ENCODE measurements around the gene PRR16.
"Not testable (repeated sequence)": the region's sequence is repeated elsewhere in the genome, so short reads cannot be mapped to it uniquely, and the experiment has no call there.

PRR16 gene

DNA sequence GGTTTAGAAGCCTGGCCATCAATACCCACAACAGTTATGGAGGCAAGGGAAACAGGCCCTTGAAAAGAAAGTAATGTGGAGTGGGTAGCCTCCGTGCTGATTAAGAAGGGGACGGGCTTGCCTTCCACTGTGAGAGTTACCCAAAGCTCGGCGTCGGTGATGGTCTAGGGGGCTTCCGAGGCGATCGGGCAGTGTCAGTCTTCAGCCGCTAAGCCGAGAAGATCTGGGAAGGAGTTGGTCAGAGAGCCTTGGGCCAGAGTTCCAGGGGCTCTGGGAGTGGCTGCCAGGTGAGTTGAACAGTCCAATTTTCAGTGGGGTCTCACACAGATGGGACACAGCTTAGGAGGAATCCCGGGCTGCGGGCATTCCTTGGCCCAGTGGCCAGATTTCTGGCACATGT lies 236.6 kb downstream of the PRR16 start:
- not testable (repeated sequence) for H3K36me3 ChIP-seq (ENCODE audit: control insufficient read depth in 2 of 2, insufficient read depth in 2 of 2, low read length in 2 of 2); H3K9me3 ChIP-seq (ENCODE audit: control insufficient read depth in 2 of 2, low read length in 2 of 2); H3K9ac ChIP-seq (ENCODE audit: low read depth in 1 of 2, low read length in 2 of 2); H3K4me3 ChIP-seq (ENCODE audit: low read length in 2 of 2); H3K27ac ChIP-seq (ENCODE audit: low read depth in 2 of 2, low read length in 2 of 2); H3K27me3 ChIP-seq (ENCODE audit: control insufficient read depth in 2 of 2, insufficient read depth in 2 of 2, low read length in 2 of 2); H3K4me1 ChIP-seq (ENCODE audit: control insufficient read depth in 2 of 2, insufficient read depth in 2 of 2, low read length in 2 of 2)

DNA sequence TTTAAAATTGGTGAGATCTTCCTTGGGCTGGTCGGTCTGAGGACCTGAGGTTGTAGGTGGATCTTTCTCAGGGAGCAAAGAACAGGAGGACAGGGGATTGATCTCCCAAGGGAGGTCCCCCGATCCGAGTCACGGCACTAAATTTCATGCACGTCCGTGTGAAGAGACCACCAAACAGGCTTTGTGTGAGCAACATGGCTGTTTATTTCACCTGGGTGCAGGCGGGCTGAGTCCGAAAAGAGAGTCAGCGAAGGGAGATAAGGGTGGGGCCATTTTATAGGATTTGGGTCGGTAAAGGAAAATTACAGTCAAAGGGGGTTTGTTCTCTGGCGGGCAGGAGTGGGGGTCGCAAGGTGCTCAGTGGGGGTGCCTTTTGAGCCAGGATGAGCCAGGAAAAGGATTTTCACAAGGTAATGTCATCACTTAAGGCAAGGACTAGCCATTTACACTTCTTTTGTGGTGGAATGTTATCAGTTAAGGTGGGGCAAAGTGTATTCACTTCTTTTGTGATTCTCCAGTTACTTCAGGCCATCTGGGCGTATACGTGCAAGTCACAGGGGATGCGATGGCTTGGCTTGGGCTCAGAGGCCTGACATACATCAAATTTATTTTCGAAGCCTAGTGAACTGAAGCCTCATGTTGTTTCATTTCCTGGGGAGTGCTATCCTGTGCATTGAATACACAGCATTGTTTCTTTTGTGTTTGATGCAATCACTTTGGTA lies 238.9 kb downstream of the PRR16 start:
- H3K27me3 ChIP-seq (ENCODE audit: control insufficient read depth in 2 of 2, insufficient read depth in 2 of 2, low read length in 2 of 2); H3K9ac ChIP-seq (ENCODE audit: low read depth in 1 of 2, low read length in 2 of 2); H3K36me3 ChIP-seq (ENCODE audit: control insufficient read depth in 2 of 2, insufficient read depth in 2 of 2, low read length in 2 of 2); H3K9me3 ChIP-seq (ENCODE audit: control insufficient read depth in 2 of 2, low read length in 2 of 2); H3K4me1 ChIP-seq (ENCODE audit: control insufficient read depth in 2 of 2, insufficient read depth in 2 of 2, low read length in 2 of 2); H3K4me3 ChIP-seq (ENCODE audit: low read length in 2 of 2); H3K27ac ChIP-seq (ENCODE audit: low read depth in 2 of 2, low read length in 2 of 2): not testable (repeated sequence)

DNA sequence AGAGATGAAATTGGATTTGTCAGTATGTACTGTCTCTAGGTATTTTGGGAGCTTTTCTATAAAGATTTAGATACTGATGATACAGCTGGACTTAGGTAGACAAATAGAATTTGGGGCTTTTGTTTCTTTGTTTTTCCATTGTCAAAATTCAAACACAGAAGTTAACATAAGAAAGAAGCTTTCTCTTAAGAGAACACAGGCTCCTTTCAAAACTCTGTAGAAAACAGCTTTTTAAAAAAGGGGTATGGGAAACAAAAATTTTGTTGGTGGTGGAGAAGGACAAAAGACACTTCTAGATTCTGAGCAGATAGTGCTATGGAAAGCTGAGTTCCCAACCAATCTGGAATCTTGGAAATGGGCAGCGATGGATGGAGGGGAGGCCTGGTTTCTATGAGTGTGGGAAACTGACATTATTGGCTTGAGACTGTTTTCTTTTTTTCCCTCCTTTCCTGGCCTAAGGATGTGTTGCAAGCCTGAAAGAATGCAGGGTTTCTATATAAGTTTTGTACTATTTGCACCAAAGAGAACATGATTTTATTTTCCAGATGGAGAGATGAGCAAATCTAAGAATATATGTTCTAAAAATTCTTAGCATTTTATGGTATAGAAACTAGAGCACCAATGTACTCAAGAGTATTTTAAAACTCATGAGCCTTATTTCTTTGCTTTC lies 240.0 kb downstream of the PRR16 start:
- Histone ChIP-seq H3K27me3 (ENCODE audit: control insufficient read depth in 2 of 2, insufficient read depth in 2 of 2, low read length in 2 of 2) (no peaks in the 10 kb centered on the region), H3K9ac (ENCODE audit: low read depth in 1 of 2, low read length in 2 of 2) (no peak overlapping the region), H3K27ac (ENCODE audit: low read depth in 2 of 2, low read length in 2 of 2) (no peak overlapping the region), H3K9me3 (ENCODE audit: control insufficient read depth in 2 of 2, low read length in 2 of 2) (no peaks in the 10 kb centered on the region), H3K4me1 (ENCODE audit: control insufficient read depth in 2 of 2, insufficient read depth in 2 of 2, low read length in 2 of 2) (no peaks in the 10 kb centered on the region), H3K4me3 (ENCODE audit: low read length in 2 of 2) (no peak overlapping the region), H3K36me3 (ENCODE audit: control insufficient read depth in 2 of 2, insufficient read depth in 2 of 2, low read length in 2 of 2) (no peaks in the 10 kb centered on the region)

DNA sequence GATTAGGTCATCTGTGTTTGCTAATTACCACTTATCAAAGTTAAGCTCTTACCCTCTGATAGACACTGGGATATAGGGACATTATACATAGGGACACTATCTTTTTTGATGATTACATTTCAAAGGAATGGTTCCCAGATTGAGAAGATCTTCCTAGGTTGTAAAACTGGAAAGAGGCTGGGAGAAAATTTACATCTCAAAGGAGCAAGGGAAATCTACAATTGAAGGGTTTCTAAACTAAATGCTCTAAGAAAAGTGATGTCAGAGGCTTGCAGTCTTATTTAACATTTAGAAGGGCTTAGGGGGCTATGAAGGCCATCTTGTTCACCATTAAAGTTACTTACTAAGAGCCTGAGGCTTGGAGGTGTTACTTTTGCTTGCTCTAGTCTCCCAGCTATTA lies 242.8 kb downstream of the PRR16 start:
- Histone ChIP-seq H3K36me3 (ENCODE audit: control insufficient read depth in 2 of 2, insufficient read depth in 2 of 2, low read length in 2 of 2) (no peaks in the 10 kb centered on the region), H3K9me3 (ENCODE audit: control insufficient read depth in 2 of 2, low read length in 2 of 2) (no peaks in the 10 kb centered on the region), H3K4me1 (ENCODE audit: control insufficient read depth in 2 of 2, insufficient read depth in 2 of 2, low read length in 2 of 2) (no peaks in the 10 kb centered on the region), H3K9ac (ENCODE audit: low read depth in 1 of 2, low read length in 2 of 2) (no peak overlapping the region), H3K27me3 (ENCODE audit: control insufficient read depth in 2 of 2, insufficient read depth in 2 of 2, low read length in 2 of 2) (no peaks in the 10 kb centered on the region), H3K27ac (ENCODE audit: low read depth in 2 of 2, low read length in 2 of 2) (no peak overlapping the region), H3K4me3 (ENCODE audit: low read length in 2 of 2) (no peak overlapping the region)

DNA sequence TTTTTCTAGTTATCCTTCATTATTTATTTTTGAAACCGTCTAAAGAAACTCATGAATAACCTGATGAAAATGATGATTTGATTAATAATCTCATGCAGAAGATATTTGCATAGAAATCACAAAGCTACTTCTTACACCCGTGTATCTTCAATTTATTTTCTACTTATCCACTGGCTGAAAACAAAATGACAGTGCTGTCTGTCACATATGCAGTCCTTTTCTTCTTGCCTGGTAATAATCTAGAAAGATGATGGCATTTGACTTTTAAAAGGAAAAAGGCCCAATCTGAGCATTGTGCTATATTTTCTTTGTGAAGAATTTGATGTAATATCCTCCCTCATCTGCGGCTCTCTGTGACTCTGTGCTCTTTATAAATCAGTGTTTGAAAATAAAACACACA lies 253.3 kb downstream of the PRR16 start:
- Histone ChIP-seq H3K9ac (ENCODE audit: low read depth in 1 of 2, low read length in 2 of 2) (no peak overlapping the region), H3K36me3 (ENCODE audit: control insufficient read depth in 2 of 2, insufficient read depth in 2 of 2, low read length in 2 of 2) (no peaks in the 10 kb centered on the region), H3K9me3 (ENCODE audit: control insufficient read depth in 2 of 2, low read length in 2 of 2) (no peaks in the 10 kb centered on the region), H3K4me1 (ENCODE audit: control insufficient read depth in 2 of 2, insufficient read depth in 2 of 2, low read length in 2 of 2) (no peaks in the 10 kb centered on the region), H3K27me3 (ENCODE audit: control insufficient read depth in 2 of 2, insufficient read depth in 2 of 2, low read length in 2 of 2) (no peaks in the 10 kb centered on the region), H3K27ac (ENCODE audit: low read depth in 2 of 2, low read length in 2 of 2) (no peak overlapping the region), H3K4me3 (ENCODE audit: low read length in 2 of 2) (no peak overlapping the region)

DNA sequence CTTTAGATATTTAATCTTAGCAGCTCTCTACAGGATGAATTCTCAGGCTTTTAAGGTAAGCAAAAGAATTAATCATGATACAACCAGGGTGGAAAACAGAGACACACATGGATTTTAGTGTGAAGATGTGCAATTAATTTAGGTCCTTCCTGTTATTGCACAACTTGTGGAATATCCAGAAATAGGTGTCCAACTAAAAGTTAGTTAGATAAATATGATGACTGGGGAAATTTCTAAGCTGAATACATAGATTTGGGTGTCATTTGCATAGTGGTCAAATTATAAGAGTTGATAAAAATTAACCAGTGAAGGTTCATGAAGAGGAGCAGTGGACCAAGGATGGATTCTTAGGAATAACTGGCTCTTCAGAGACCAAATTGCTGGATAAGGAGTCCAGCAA lies 266.1 kb downstream of the PRR16 start:
- Histone ChIP-seq H3K36me3 (ENCODE audit: control insufficient read depth in 2 of 2, insufficient read depth in 2 of 2, low read length in 2 of 2) (no peaks in the 10 kb centered on the region), H3K27me3 (ENCODE audit: control insufficient read depth in 2 of 2, insufficient read depth in 2 of 2, low read length in 2 of 2) (no peaks in the 10 kb centered on the region), H3K9me3 (ENCODE audit: control insufficient read depth in 2 of 2, low read length in 2 of 2) (no peaks in the 10 kb centered on the region), H3K9ac (ENCODE audit: low read depth in 1 of 2, low read length in 2 of 2) (no peak overlapping the region), H3K4me1 (ENCODE audit: control insufficient read depth in 2 of 2, insufficient read depth in 2 of 2, low read length in 2 of 2) (no peaks in the 10 kb centered on the region), H3K4me3 (ENCODE audit: low read length in 2 of 2) (no peak overlapping the region), H3K27ac (ENCODE audit: low read depth in 2 of 2, low read length in 2 of 2) (no peak overlapping the region)

DNA sequence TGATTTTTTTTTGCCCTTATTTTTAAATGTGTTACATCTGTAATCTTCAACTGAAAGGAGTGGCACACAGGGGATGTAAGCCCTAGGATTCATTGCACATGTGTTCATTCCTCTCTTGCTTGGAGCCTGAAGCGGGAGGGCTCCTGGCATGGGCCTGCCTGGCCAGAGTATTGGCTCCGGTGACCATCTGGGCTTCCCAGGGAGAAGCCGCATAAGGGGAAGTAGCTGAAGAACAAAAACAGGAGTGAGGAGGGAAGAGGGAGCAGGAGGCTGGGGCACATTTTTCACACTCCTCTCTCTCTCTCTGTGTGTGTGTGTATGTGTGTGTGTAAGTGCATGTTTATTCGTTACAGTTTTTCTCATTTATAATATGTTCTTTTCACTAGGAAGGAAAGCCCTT lies 269.9 kb downstream of the PRR16 start:
- Histone ChIP-seq H3K27me3 (ENCODE audit: control insufficient read depth in 2 of 2, insufficient read depth in 2 of 2, low read length in 2 of 2) (no peaks in the 10 kb centered on the region), H3K9ac (ENCODE audit: low read depth in 1 of 2, low read length in 2 of 2) (no peak overlapping the region), H3K9me3 (ENCODE audit: control insufficient read depth in 2 of 2, low read length in 2 of 2) (no peaks in the 10 kb centered on the region), H3K36me3 (ENCODE audit: control insufficient read depth in 2 of 2, insufficient read depth in 2 of 2, low read length in 2 of 2) (no peaks in the 10 kb centered on the region), H3K4me3 (ENCODE audit: low read length in 2 of 2) (no peak overlapping the region), H3K27ac (ENCODE audit: low read depth in 2 of 2, low read length in 2 of 2) (no peak overlapping the region), H3K4me1 (ENCODE audit: control insufficient read depth in 2 of 2, insufficient read depth in 2 of 2, low read length in 2 of 2) (no peaks in the 10 kb centered on the region)

DNA sequence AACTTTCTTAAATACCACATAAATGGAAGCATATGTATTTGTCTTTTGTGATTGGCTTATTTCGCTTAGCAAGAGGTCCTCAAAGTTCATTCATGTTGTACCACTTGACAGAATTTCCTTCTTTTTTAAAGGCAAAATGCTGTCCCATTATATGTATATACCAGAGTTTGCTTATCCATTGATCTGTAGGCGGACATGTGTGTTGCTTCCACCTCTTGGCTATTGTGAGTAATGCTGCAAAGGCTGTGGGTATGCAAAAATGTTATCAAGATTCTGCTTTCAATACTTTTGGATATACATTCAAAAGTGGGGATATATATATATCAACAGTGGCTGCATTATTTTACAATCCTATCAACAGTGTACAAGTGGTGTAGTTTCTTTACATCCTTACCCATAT lies 271.0 kb downstream of the PRR16 start:
- H3K36me3 ChIP-seq (ENCODE audit: control insufficient read depth in 2 of 2, insufficient read depth in 2 of 2, low read length in 2 of 2) = no peaks in the 10 kb centered on the region
- no peaks in the 10 kb centered on the region for H3K27me3 ChIP-seq (ENCODE audit: control insufficient read depth in 2 of 2, insufficient read depth in 2 of 2, low read length in 2 of 2)
- H3K4me1 ChIP-seq (ENCODE audit: control insufficient read depth in 2 of 2, insufficient read depth in 2 of 2, low read length in 2 of 2) = no peaks in the 10 kb centered on the region
- no peak overlapping the region for H3K9ac ChIP-seq (ENCODE audit: low read depth in 1 of 2, low read length in 2 of 2)
- no peak overlapping the region for H3K4me3 ChIP-seq (ENCODE audit: low read length in 2 of 2)
- H3K9me3 ChIP-seq (ENCODE audit: control insufficient read depth in 2 of 2, low read length in 2 of 2) = no peaks in the 10 kb centered on the region
- no peak overlapping the region for H3K27ac ChIP-seq (ENCODE audit: low read depth in 2 of 2, low read length in 2 of 2)
